GM19324 (cell line): ENCODE results near the gene SIRPB2.
"Not testable (repeated sequence)": the region's sequence is repeated elsewhere in the genome, so short reads cannot be mapped to it uniquely, and the experiment has no call there.

Experiments
- ATAC-seq: cut with Tn5 transposase; IDR thresholded peaks from one replicate; pipeline ENCODE4 v1.9.1; 2021; ENCODE audit warnings: mild to moderate bottlenecking, moderate library complexity; ENCODE audit not compliant: unreplicated experiment, low FRiP score

SIRPB2 gene

DNA sequence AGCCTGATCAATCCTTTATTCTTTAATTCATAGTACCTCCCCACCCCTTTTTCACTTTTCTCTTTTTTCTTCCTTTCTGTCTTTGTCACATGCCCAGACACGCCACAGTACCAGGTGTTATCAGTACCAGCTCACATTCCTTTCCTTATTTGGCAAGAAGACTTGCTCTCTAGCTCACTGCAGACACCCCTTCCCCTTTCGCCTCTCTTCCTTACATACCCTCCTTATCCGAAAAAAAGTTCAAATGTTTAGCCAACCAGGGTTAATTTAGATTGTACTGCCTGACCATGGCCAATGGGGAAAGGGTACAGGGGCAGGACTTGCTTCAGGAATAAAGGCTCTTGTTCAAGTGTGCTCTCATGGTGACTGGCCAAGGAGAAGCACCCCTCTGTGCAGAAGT is 9.3 kb upstream of the SIRPB2 start:
- no peak for ATAC-seq

DNA sequence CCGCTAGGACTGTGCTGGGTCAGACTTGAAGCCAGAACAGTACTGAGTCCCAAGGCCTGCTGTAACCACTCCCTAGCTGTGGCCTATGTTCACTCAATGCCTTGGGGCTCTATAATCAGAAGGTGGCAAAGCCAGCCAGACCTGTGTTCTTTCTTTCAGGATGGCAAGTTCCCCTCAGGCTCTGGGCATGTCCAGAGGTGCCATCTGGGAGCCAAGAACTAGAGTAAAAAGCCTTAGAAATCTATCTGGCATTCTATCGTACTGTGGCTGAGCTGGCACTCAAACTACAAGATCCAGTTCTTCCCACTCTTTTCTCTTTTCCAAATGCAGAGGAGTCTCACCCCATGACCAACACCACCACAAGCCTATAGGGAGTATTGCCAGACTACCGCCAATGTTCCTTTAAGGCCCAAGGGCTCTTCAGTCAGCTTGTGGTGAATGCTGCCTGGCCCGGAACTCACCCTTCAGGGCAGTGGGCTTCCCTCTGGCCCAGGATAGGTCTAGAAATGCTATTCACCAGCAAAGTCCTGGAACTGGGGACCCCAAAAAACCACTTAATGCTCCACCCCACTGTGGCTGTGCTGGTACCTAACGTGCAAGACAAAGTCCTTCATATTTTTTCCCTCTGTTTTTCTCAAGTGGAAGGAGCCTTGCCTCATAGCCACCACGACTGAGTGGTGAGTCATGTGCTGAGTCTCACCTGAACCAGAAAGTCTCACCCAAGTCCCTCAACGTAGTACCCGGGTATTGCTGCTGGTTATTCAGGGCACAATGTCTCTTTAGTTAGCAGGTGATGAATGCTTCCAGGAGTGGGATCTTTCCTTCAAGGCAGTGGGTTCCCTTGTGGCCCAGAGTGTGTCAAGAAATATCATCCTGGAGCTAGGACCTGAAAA is 8.6 kb upstream of the SIRPB2 start:
- ATAC-seq = no peak

DNA sequence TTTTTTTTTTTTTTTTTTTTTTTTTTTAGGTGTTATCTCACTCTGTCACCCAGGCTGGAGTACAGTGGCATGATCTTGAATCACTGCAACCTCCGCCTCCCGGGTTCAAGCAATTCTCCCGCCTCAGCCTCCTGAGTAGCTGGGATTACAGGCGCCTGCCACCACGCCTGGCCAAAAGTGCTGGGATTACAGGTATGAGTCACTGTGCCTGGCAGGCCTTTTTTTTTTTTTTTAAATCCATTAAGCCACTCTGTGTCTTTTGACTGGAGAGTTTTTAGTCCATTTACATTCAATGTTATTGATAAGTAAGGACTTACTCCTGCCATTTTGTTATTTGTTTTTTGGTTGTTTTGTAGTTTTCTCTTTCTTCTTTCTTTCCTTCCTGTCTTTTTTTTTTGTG is 6.2 kb upstream of the SIRPB2 start:
- not testable (repeated sequence) for ATAC-seq

DNA sequence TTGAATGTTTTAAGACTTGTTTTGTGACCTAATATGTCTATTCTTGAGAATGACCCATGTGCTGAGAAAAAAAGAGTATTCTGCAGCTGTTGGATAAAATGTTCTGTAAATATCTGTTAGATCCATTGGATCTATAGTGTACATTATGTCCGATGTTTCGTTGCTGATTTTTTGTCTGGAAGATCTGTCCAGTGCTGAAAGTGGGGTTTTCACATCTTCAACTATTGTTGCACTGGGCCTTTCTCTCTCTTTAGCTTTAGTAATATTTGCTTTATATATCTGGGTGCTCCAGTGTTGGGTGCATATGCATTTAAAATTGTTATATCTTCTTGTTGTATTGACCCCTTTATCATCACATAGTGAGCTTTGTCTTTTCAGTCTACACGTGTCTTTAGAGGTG is 5.7 kb upstream of the SIRPB2 start:
- no peak for ATAC-seq

DNA sequence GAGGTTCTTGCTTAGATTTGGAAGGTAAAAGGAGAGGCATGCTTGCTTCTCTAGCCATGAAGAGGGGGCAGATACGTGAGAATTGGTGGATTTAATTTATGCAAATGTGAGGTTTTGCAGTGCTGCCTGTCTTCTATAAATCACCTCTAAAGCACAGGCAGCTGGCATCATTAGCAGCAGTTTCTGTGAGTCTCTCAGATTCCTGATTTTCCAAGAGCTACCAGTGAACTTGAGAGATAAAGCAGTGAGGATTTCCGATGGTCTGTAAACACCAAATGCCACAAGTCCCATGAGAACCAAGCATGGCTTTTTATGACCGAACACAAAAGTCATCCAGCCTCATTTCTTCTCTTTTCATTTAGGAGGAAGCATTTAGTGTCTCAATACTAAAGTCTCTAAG is 3.2 kb upstream of the SIRPB2 start:
- ATAC-seq = no peak

DNA sequence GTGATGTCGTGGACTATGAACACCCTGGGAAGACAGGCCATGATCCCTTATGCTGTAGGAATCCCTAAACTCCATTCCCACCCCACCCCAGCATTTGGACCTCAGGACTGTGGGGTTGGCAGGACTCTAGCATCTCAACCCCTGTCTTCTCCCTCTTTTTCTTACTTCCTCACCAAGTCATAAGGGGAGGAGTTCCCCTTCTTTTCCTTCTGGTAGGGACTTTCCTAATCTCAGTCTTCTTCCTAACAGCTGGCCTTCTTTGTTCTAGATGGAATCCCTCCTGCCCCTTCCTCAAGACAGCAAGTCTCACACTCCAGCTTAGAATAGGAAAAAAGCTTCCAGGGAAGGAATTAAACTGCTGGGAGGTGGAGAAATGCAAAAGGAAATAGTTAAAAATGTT is 2.3 kb upstream of the SIRPB2 start:
- ATAC-seq = no peak

DNA sequence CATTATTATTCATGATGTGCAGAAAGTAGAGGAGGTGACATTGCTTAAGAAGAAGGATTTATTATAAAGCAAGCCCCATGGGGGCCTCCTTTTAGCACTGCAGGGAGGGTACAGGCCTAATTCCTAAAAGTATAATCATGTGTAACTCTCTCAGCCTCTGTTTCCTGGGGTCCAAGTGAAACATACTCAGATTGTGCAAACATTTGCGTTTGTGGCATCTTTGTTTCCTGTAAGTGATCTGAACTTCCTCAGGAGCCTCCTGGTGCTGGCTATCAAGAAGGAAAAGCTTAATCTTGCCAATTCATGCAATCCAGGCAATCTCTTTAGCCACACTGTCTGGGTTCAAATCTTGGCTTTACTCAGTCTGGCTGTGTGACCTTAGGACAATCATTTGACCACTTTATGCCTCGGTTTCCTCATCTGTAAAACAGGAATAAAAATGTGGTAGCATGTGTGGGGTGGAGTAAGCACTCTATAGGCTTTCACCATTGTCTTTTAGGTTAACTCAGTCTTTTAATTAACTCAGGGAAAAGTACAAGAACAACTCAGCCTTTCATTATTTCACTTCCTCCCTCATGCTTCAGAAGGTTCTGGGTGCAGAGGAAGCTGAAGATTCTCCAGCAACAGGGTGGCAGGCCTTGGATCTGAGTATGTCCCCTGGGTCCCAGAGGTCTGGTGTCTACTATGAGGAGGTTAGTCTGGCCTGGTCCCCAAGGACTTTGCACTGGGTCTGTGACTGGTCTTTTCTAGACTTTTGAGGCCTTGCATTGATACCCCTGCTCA is 831 bp upstream of the SIRPB2 start:
- no peak for ATAC-seq

DNA sequence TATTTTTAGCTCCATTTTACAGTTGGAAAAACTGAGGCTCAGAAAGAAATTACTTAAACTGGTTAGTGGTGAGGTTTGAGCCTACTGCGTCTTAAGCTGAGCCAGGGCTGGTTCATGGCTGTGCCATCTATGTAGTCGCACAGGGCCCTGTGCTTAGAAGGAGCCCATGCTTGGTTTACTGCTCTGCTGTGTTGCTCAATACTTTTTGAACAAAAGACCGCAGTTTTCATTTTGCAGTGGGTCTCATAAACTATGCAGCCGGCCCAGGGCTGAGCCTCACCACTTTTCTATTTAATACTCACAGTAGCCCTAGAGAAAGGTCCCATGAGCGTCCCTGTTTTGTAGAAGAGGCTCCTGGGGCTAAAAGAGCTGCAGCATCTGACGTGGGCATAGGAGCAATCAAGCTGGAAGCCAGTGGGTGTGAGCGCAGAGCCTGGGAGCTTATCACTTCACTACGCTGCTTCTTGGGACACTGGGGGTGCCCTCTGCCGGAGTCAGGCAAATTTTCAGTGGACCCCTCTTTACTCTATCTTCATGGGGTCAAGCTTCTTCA is 501 bp downstream of the SIRPB2 start:
- no peak for ATAC-seq

DNA sequence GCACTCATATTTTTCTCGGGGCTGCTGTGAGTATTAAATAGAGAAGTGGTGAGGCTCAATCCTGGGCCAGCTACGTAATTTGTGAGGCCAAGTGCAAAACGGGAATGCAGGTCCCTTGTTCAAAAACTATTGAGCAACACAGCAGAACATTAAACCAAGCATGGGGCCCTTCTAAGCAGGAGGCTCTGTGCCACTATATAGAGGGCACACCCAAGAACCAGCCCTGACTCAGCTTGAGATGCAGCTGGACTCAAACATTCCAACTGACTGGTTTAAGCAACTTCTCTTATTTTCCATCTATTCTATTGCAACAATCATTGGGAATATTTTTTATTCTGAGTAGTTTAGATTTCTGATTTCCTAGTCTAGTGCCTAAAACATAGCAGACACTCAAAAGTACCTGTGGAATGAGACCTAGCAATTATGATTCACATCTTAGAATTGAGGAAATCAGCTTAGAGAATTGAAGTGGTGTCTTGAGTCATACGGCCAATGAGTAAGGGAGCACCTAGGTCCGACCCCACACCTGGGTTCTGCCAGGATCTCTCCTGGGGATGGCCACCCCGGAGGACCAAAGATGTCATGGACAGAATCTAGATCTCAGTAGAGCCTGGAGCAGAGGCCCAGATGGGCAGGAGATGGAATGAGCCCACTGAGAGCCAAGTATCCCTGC is 1.3 kb downstream of the SIRPB2 start:
- no peak for ATAC-seq

DNA sequence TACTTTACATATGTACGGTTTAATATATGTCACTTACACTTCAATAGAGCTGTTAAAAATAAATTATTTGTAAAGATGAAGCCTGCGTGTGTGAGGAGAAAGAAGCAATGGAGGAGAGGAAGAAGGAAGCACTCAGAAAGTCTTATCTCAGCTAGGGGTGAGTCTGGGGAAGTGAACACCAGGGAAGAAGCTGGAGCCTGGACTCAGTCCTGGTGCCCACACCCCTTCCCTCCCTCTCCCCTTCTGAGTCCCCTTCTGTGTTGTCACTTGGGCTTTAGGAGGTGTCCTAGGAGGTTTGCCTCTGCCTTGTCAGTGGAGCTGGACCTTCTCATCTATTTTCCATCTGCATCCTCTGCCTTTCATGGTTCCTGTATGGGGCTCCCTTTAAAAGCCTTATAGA is 1.9 kb downstream of the SIRPB2 start:
- ATAC-seq = no peak

DNA sequence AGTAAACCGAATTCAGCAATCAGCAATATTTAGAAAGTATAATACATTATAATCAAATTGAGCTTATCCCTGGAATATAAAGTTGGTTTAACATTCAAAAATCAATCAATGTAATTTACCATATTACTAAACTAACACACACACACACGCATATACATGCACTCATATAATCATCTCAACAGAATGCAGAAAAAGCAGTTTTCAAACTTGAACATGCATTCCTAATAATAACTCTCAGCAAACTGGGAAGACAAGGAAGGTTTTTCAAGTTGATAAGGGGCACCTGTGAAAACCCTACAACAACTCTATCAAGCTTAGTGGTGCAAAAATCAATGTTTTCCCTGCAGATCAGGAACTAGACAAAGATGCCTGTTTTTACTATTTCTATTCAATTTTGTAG is 4.7 kb downstream of the SIRPB2 start:
- ATAC-seq = no peak

DNA sequence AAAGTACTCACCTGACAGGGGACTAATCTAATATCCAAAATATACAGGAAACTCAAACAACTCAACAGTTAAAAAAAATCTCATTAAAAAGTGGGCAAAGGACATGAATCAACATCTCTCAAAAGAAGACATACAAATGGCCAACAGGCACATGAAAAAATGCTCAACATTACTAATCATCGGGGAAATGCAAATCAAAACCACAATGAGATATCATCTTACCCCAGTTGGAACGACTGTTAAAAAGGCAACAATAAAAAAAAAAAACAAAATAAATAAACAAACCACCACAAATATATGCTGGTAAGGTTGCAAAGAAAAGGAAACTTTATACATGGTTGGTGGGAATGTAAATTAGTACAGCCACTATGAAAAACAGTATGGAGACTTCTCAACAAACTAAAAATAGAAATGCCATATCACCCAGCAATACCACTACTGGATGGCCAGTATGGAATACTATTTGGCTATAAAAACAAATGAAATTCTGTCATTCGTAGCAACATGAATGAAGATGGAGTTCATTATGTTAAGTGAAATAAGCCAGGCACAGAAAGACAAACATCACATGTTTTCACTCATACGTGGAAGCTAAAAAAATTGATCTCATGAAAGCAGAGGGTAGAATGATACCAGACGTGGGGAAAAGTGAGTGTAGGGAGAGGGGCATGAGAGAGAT is 6.6 kb downstream of the SIRPB2 start:
- ATAC-seq = no peak

DNA sequence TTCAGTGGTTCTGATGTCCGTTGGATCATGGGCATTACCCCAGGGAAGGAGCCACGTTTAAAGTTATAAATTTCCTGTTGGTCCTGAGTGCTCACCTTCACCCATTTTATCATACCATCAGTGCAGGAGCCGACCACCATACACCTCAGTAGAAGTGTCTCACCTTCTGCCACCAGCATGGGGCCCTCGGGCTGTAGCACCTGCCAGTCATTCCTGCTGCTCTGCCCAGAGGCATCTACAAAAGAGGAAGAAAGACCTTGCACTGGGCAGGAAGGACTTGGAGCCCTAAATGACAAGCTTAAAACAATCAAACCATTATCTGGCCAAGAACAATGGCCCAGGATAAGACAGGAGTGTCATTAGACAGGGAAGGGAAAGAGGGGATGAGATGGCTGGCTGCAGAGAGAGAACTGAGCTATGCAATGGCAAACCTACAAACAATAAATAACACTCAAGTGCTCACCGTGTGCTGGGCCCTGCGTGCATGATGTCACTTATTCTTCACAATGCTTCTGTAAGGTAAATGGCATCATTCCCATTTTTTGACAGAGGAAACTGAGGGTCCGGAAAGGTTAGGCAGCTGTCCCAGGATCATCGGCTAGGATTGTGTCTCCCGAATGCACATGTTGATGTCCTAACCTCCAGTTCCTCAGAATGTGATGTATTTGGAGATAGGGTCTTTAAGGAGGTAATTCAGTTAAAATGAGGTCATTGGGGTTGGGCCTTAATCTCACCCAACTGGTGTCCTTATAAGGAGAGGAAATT is 11.2 kb downstream of the SIRPB2 start:
- ATAC-seq = no peak

DNA sequence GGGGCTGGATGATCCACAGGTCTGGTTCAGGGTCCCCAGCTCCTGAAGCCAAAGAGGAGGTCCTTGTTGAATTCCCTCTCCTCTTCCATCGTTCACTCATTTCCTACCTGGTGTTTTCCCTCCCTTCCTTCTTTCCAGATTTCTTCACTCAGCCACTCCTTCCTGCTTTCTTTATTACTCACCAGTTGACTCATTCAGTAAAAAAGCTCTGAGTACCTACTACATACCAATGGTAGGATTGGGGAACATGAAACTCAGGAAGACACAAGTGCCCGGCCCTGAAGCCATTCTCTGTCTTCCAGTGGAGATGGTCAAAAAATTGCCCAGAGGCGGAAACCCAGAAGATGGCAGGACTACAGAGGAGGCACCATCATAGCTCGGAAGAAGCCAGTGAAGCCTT is 12.7 kb downstream of the SIRPB2 start:
- ATAC-seq = no peak

DNA sequence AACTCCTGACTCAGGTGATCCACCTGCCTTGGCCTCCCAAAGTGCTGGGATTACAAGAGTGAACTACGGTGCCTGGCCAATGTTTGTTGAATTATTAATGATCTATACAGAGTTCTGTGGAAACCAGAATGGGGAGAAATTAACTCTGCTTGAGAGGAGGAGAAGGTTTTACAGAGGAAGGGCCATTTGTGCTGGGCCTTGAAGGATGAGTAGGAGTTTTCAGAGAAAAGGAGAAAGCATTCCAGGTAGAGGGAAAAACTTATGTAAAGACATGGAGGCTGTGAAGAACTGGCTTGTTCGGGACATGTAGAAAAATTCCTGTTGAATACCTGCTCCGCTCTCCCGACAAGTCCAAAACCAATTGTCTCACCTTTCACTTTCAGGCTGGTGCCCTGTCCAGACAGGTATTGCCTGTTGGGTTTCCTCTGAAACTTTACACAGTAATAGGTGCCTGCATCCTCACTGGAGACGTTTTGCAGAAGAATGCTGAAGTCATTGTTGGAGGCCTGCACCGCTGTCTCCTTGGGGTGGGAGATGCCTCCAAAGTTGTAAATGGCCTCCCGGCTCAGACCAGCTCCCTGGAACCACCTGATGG is 13.2 kb downstream of the SIRPB2 start:
- no peak for ATAC-seq

DNA sequence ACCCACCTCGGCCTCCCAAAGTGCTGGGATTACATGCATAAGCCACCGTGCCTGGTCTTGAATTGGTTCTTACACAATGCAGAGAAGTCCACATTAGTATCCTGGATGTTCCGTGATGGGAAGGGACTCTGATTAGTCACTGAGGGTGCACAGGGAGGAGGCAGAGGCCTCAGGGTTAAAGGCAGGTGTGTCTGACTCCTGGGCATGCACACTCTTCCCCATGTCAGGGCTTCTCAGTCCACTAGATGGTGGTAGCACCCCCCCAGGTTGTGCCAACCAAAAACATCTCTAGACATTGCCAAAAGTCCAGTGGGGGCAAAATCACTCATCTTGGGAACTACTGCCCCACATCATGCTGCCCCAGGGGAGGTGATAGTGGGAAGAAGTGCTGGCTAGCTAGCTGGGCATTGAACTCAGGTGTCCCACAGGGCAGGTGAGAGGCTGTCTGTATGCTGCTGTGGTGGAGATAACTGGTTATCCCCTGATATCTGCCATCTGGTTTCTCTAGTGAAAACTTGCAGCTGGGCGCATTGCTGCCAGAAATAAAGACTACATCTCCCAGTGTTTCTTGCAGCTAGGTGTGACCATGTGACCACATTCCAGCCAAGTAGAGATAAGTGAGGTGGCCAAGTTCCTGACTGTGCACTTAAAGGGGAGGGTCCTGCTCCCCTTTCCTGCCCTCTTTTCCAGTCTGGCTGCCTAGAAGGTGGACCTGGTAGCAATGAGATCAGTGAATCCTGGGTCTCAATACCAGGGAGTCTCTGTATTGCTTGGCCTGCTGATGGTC is 16.2 kb downstream of the SIRPB2 start:
- no peak for ATAC-seq

DNA sequence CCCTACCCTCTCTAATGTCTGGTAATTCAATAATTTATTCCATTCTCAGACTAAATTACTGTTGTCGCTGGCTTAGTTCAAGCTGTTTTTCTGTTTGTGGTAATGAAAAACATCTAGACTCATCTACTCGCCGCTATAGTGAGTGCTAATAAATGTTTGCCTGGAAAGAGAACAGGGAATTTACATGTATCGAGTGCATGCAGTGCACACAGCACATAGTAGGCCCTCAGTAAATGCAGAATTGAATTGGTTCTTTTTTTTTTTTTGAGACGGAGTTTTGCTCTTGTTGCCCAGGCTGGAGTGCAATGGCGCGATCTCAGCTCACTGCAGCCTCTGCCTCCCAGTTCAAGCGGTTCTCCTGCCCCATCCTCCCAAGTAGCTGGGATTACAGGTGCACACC is 16.9 kb downstream of the SIRPB2 start:
- no peak for ATAC-seq
